T-helper 22 cell (primary cell): Measurements from ENCODE around the gene NFYC.

ENCODE experiments used
- DNase-seq: peaks from one replicate; pipeline ENCODE4 v3.0.0-alpha.2; 2020; ENCODE audit warnings: low read depth

NFYC gene

GRCh38 chr1:40798366-40799281 lies 107.1 kb downstream of the NFYC start:
- DNase-seq, result no peak

GRCh38 chr1:40799351-40799867 lies 107.9 kb downstream of the NFYC start:
- no peak for DNase-seq

- no peak for DNase-seq
Observed at GRCh38 chr1:40801742-40802077, 110.2 kb downstream of the NFYC start.

- peak; percentile 80 for DNase-seq
Observed at GRCh38 chr1:40802078-40802741, 110.7 kb downstream of the NFYC start.

DNA sequence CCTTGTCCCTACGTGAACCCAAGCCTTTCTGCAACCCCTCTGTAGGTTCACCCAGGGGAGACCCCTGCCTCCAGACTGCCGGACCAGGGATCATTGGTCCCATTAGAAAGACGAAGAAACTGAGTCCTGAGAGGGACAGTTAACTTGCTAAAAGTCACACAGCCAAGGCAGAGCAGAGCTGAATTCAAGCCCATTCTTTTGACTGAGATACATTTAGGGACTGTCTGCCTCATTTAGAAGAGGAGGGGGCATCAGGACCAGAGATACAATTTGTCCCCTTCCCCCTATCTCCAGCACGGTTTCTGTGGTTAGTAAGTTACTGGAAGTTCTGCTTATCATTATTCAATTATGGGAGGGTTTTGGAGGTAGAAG lies 111.2 kb downstream of the NFYC start:
- no peak for DNase-seq

DNA sequence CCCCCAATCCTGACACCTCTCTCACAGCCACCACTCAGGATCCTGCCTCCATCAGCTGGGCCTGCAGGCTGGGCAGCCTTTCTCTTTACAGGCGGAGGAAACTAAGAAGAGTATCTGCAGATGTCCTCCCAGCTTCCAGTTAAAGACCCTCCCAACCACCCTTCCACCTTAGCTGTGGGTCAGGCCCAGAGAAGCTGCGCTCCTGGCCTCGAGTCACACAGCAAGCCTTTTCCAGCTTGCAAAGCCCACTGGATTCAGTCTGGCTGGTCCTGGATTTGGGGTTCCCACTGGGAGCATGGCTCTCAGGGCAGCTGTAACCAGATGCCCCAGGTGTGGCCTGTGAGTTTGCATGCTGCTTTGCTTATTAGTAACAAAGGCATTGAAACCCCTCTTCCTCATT lies 111.9 kb downstream of the NFYC start:
- DNase-seq, result no peak

- DNase-seq, result no peak
Observed at GRCh38 chr1:40803902-40804301, 112.4 kb downstream of the NFYC start.

GRCh38 chr1:40806240-40806639 lies 114.7 kb downstream of the NFYC start:
- no peak for DNase-seq

GRCh38 chr1:40806731-40807695 lies 115.5 kb downstream of the NFYC start:
- no peak for DNase-seq

DNA sequence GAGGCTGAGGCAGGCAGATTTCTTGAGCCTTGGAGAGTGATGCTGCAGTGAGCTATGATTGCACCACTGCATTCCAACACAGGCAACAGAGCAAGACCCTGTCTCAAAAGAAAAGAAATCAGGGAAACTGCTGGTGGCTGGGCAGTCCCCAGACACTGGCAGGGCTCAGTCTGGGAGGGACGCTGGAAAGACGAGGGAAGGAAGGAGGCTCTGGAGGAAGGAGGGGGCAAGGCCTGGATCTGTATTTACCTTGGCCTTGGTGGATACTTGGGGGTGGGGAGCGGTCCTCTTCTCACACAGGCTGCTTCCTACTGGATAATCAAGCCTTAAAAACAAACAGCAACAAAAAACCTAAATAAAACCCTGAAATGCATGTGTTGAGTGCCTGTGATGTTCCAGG lies 116.5 kb downstream of the NFYC start:
- DNase-seq, result no peak

GRCh38 chr1:40808444-40808843 lies 116.9 kb downstream of the NFYC start:
- DNase-seq, result no peak

GRCh38 chr1:40808909-40809308 lies 117.4 kb downstream of the NFYC start:
- no peak for DNase-seq

DNA sequence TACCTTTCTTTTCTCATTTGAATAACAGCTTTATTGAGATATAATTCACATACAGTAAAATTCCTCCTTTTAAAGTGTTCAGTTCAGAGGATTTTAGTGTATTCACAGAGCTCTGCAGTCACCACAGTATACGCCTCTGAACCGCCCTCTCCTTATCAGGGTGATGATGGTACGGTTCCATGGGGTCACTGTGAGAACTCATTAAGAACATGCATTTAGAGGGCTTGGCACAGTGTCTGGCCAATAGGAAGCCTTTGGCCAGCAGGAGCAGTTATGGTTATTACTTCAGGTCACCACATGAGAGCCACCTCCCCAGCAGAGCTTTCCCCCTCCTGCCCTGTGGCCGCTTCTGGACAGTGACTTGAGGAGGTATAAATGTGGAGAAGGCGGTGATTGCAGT lies 119.4 kb downstream of the NFYC start:
- DNase-seq, result no peak

GRCh38 chr1:40815420-40815819 lies 123.9 kb downstream of the NFYC start:
- no peak for DNase-seq

DNA sequence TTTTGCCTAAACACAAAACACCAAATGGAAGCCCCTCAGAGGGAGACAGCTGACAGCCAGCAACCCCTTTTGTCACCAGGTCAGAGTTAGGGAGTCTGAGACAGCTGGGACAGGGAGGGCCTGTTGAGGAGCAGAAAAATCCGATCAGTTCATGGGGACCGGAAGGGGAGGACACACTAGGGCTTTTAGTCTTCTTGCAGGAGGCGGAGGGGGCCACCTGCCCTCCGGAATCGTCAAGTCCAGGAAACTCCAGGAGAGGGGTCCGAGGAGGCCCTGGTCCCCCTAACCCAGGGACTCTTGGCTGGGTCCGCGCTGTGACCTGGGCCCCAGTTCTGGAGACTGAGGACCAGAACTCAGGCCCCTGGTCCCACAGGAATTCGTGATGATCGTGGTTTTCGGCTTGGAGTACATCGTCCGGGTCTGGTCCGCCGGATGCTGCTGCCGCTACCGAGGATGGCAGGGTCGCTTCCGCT lies 126.3 kb downstream of the NFYC start:
- DNase-seq, result no peak

GRCh38 chr1:40818264-40818961 lies 126.9 kb downstream of the NFYC start:
- DNase-seq, result peak; percentile 84

GRCh38 chr1:40819101-40819500 lies 127.6 kb downstream of the NFYC start:
- no peak for DNase-seq

- DNase-seq, result no peak
Observed at GRCh38 chr1:40820251-40820797, 128.8 kb downstream of the NFYC start.
